ENCODE results near the gene RIN3. TPM values are rescaled to one million over a fixed set of nuclear protein-coding genes. Genes with fewer than 3 reads are reported as not detected.

The RIN3 gene
- total and polyA plus RNA-seq, 2 donors (not counting 3 experiments of a cell fraction or from before 2014, with no cell fraction given), result 5.1 to 20.8 TPM

GRCh38 chr14:92649934-92650545, 136.5 kb downstream of the RIN3 start:
- Histone ChIP-seq H4K20me1 (replicated peaks; ENCODE audit: control insufficient read depth, extremely low read depth, insufficient read depth, low read length) (no peaks in the 10 kb centered on the region), H3K79me2 (ENCODE audit: control insufficient read depth, insufficient read depth, low read length) (no peaks in the 10 kb centered on the region), H3K4me1 (ENCODE audit: control insufficient read depth, extremely low read depth, insufficient read depth, low read length) (peaks cover 7% of the 10 kb centered on the region), H3K9me3 (replicated peaks; ENCODE audit: control insufficient read depth, insufficient read depth, low read length) (no peaks in the 10 kb centered on the region), H3K4me3 (replicated peaks in 1 of 3; ENCODE audit: insufficient read depth in 1 of 3, low read depth in 1 of 3, low read length in 3 of 3) (no peak overlapping the region), H2AFZ (ENCODE audit: low read depth, low read length) (no peak overlapping the region), H3K36me3 (ENCODE audit: control insufficient read depth in 2 of 2, extremely low read depth in 1 of 2, insufficient read depth in 2 of 2, low read length in 2 of 2) (no peaks in the 10 kb centered on the region), H3K27ac (ENCODE audit: insufficient read depth, low read depth, low read length) (no peak overlapping the region), H3K9ac (replicated peaks; ENCODE audit: extremely low read depth, insufficient read depth, low read length) (no peak overlapping the region), H3K9me1 (replicated peaks; ENCODE audit: control insufficient read depth, extremely low read depth, insufficient read depth, low read length) (no peaks in the 10 kb centered on the region), H3K27me3 (ENCODE audit: control insufficient read depth in 2 of 2, insufficient read depth in 2 of 2, low read length in 2 of 2) (no peaks in the 10 kb centered on the region), H3K4me2 (ENCODE audit: insufficient read depth, low read length) (no peak overlapping the region)
- POLR2A ChIA-PET, result no interaction called here
- dilution Hi-C loops (cut with MboI; ENCODE audit: extremely low pct_ligation_motif_present, low sequenced_read_pairs) (no loop called here), intact Hi-C loops (cut with micrococcal nuclease) (no loop called here)
- CTCF ChIA-PET, result no interaction called here
- DNase-seq (ENCODE audit: low read depth, low spot score) (no peak), FAIRE-seq (no peak)
- no peak for TF ChIP-seq CTCF (IDR thresholded peaks at IDR 0.05; ENCODE audit: extremely low read depth in 1 of 2, insufficient read depth in 1 of 2, low read depth in 1 of 2, low read length in 2 of 2)
- TF ChIP-seq POLR2AphosphoS5 (IDR thresholded peaks at IDR 0.05; ENCODE audit: insufficient read depth, low read depth, low read length), result no peak
- TF ChIP-seq JUN (IDR thresholded peaks at IDR 0.05; ENCODE audit: borderline replicate concordance, insufficient read depth, insufficient read length, low read depth), result no peak
- no TSS peak for BruUV-seq (replicated peaks)

- no peak for FAIRE-seq
- H3K4me1 ChIP-seq (ENCODE audit: control insufficient read depth, extremely low read depth, insufficient read depth, low read length), result peaks cover 7% of the 10 kb centered on the region
- CTCF ChIA-PET, result no interaction called here
- no TSS peak for BruUV-seq (replicated peaks)
- TF ChIP-seq FOS (IDR thresholded peaks at IDR 0.05; ENCODE audit: borderline replicate concordance, insufficient read depth, low read length) (no peak), MAX (IDR thresholded peaks at IDR 0.05; ENCODE audit: insufficient read depth, insufficient read length) (no peak), POLR2A (IDR thresholded peaks at IDR 0.05; ENCODE audit: low read depth, low read length) (no peak), JUN (IDR thresholded peaks at IDR 0.05; ENCODE audit: borderline replicate concordance, insufficient read depth, insufficient read length, low read depth) (no peak), MYC (IDR thresholded peaks at IDR 0.05; ENCODE audit: low read depth, low read length) (no peak), GATA2 (IDR thresholded peaks at IDR 0.05; ENCODE audit: insufficient read depth, insufficient read length, low read depth, low read length) (no peak), POLR2AphosphoS5 (IDR thresholded peaks at IDR 0.05; ENCODE audit: insufficient read depth, low read depth, low read length) (no peak), CTCF (IDR thresholded peaks at IDR 0.05; ENCODE audit: extremely low read depth in 1 of 2, insufficient read depth in 1 of 2, low read depth in 1 of 2, low read length in 2 of 2) (no peak), EZH2 (IDR thresholded peaks at IDR 0.05; ENCODE audit: borderline replicate concordance, low read depth, low read length, severe bottlenecking) (no peak)
- dilution Hi-C loops (cut with MboI; ENCODE audit: extremely low pct_ligation_motif_present, low sequenced_read_pairs), result no loop called here
- intact Hi-C loops (cut with micrococcal nuclease), result no loop called here
- no peak overlapping the region for H2AFZ ChIP-seq (ENCODE audit: low read depth, low read length)
- POLR2A ChIA-PET, result no interaction called here
- no peaks in the 10 kb centered on the region for H3K9me3 ChIP-seq (replicated peaks; ENCODE audit: control insufficient read depth, insufficient read depth, low read length)
- no peaks in the 10 kb centered on the region for H4K20me1 ChIP-seq (replicated peaks; ENCODE audit: control insufficient read depth, extremely low read depth, insufficient read depth, low read length)
- no peaks in the 10 kb centered on the region for H3K36me3 ChIP-seq (ENCODE audit: control insufficient read depth in 2 of 2, extremely low read depth in 1 of 2, insufficient read depth in 2 of 2, low read length in 2 of 2)
- no peak overlapping the region for H3K4me2 ChIP-seq (ENCODE audit: insufficient read depth, low read length)
- no peak overlapping the region for H3K9ac ChIP-seq (replicated peaks; ENCODE audit: extremely low read depth, insufficient read depth, low read length)
- no peak overlapping the region for H3K27ac ChIP-seq (ENCODE audit: insufficient read depth, low read depth, low read length)
- H3K4me3 ChIP-seq (replicated peaks in 1 of 3; ENCODE audit: insufficient read depth in 1 of 3, low read depth in 1 of 3, low read length in 3 of 3), result no peak overlapping the region
- DNase-seq (ENCODE audit: low read depth, low spot score), result no peak
- H3K27me3 ChIP-seq (ENCODE audit: control insufficient read depth in 2 of 2, insufficient read depth in 2 of 2, low read length in 2 of 2), result no peaks in the 10 kb centered on the region
- no peaks in the 10 kb centered on the region for H3K79me2 ChIP-seq (ENCODE audit: control insufficient read depth, insufficient read depth, low read length)
- no peaks in the 10 kb centered on the region for H3K9me1 ChIP-seq (replicated peaks; ENCODE audit: control insufficient read depth, extremely low read depth, insufficient read depth, low read length)
Observed at GRCh38 chr14:92650581-92651105, 137.1 kb downstream of the RIN3 start.
